Endodermal cell (in vitro differentiated cells): ENCODE results near the gene MELTF. TPM values are rescaled to one million over a fixed set of nuclear protein-coding genes. Genes with fewer than 3 reads are reported as not detected.

Source experiments
- DNase-seq: peaks from one replicate; pipeline ENCODE4 v3.0.0-alpha.2; 2017
- H3K27ac ChIP-seq: 2 replicates; pipeline ENCODE4 v1.5.1; 2013; ENCODE audit warnings: mild to moderate bottlenecking, low read depth, low read length, moderate library complexity
- H3K27me3 ChIP-seq: 2 replicates; pipeline ENCODE4 v1.6.1; 2013; ENCODE audit warnings: mild to moderate bottlenecking, low read length, moderate library complexity; ENCODE audit not compliant: insufficient read depth, control insufficient read depth, poor library complexity, severe bottlenecking
- H3K36me3 ChIP-seq: 2 replicates; pipeline ENCODE4 v1.7.0; 2013; ENCODE audit warnings: mild to moderate bottlenecking, low read length, moderate library complexity; ENCODE audit not compliant: control insufficient read depth, insufficient read depth
- H3K4me1 ChIP-seq: one replicate; pipeline ENCODE4 v1.7.0; 2013; ENCODE audit warnings: low read length; ENCODE audit not compliant: control insufficient read depth, insufficient read depth
- H3K4me3 ChIP-seq: 2 replicates; pipeline ENCODE4 v1.5.1; 2013; ENCODE audit warnings: mild to moderate bottlenecking, low read length, moderate library complexity
- H3K9ac ChIP-seq: 2 replicates; pipeline ENCODE4 v1.6.1; 2013; ENCODE audit warnings: mild to moderate bottlenecking, low read length, moderate library complexity; ENCODE audit not compliant: poor library complexity, severe bottlenecking; ENCODE audit errors: extremely low read depth
- H3K9me3 ChIP-seq: 2 replicates; pipeline ENCODE4 v1.6.1; 2013; ENCODE audit warnings: mild to moderate bottlenecking, low read length, moderate library complexity; ENCODE audit not compliant: control insufficient read depth
- H3K27ac Mint-ChIP-seq: 2 replicates; pipeline ENCODE4 v1.8.0; 2020; ENCODE audit warnings: mixed read lengths
- H3K27me3 Mint-ChIP-seq: 2 replicates; pipeline ENCODE4 v1.8.0; 2021; ENCODE audit warnings: mild to moderate bottlenecking, mixed read lengths; ENCODE audit not compliant: insufficient read depth
- H3K36me3 Mint-ChIP-seq: 2 replicates; pipeline ENCODE4 v1.8.0; 2020; ENCODE audit warnings: low read depth, mixed read lengths
- H3K4me1 Mint-ChIP-seq: 2 replicates; pipeline ENCODE4 v1.8.0; 2020; ENCODE audit warnings: mixed read lengths
- H3K4me3 Mint-ChIP-seq: 2 replicates; pipeline ENCODE4 v1.8.0; 2020; ENCODE audit warnings: mild to moderate bottlenecking, moderate library complexity, mixed read lengths
- H3K9me3 Mint-ChIP-seq: 2 replicates; pipeline ENCODE4 v1.8.0; 2020; ENCODE audit warnings: mild to moderate bottlenecking, mixed read lengths
- WGBS, 2 experiments: methylation state at CpG; one replicate each; pipeline versions ENCODE4 v1.1.5 to v1.1.7; 2013; ENCODE audit warnings: missing lambda C conversion rate in 2 of 2, mixed read lengths in 1 of 2; ENCODE audit not compliant: insufficient coverage in 1 of 2, insufficient read length in 1 of 2; 5-methylcytosine and 5-hydroxymethylcytosine counted together
- total RNA-seq, 2 donors: library from RNA; stranded (reverse); fragmentation: NEBNext Ultra II Directional in 1 of 2; extraction: Animal tissue kit (Norgen Biotek cat#: 25700) in 1 of 2; gene quantifications; 2 replicates in 1 of 2; 3 replicates in 1 of 2; pipeline ENCODE4 v1.2.1, GENCODE V29; 2021
- TF ChIP-seq, protein P1 (sequence below): fragments of 200-600 bp; sonication (generic); conservative IDR thresholded peaks from 2 replicates; pipeline ENCODE4 v1.5.0; 2021; ENCODE audit warnings: antibody characterized with exemption, mild to moderate bottlenecking

MELTF gene
- total RNA-seq, 2 donors from 2014 or later: 11.3 to 15.1 TPM

DNA sequence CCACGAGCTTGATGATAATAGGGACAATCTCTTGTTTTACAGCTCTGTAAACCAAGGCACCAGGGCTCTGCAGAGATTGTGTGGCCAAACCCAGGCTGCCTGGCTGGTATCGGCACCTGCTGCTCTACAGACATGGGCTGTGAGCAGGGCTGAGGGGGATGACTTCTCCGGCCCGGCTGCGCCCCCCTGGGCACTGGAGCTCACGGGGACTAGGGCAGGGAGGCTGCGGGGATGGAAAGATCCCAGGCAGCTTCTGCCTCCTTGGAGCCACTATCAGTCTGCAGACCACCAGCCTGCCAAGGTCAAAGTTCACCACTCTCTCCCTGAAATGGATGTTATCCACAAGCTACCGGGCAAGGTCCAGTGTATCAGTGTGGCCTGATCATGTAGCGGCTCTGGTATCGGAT, 39.0 kb downstream of the MELTF start:
- Histone ChIP-seq H3K9me3 (no peaks in the 10 kb centered on the region), H3K27me3 (no peaks in the 10 kb centered on the region), H3K9ac (no peak overlapping the region), H3K4me3 (no peak overlapping the region), H3K36me3 (no peaks in the 10 kb centered on the region), H3K4me1 (no peaks in the 10 kb centered on the region), H3K27ac (no peak overlapping the region)
- no peaks in the 10 kb centered on the region for H3K36me3 Mint-ChIP-seq
- DNase-seq: peak; percentile 36
- peaks cover 7% of the 10 kb centered on the region for H3K4me1 Mint-ChIP-seq
- H3K27me3 Mint-ChIP-seq: no peaks in the 10 kb centered on the region
- H3K9me3 Mint-ChIP-seq: no peaks in the 10 kb centered on the region
- no peak overlapping the region for H3K4me3 Mint-ChIP-seq
- no peak overlapping the region for H3K27ac Mint-ChIP-seq
- WGBS, 2 experiments: 95 to 100% methylated on average over 8 to 10 of the region's 10 CpGs
- TF ChIP-seq, protein P1, sequence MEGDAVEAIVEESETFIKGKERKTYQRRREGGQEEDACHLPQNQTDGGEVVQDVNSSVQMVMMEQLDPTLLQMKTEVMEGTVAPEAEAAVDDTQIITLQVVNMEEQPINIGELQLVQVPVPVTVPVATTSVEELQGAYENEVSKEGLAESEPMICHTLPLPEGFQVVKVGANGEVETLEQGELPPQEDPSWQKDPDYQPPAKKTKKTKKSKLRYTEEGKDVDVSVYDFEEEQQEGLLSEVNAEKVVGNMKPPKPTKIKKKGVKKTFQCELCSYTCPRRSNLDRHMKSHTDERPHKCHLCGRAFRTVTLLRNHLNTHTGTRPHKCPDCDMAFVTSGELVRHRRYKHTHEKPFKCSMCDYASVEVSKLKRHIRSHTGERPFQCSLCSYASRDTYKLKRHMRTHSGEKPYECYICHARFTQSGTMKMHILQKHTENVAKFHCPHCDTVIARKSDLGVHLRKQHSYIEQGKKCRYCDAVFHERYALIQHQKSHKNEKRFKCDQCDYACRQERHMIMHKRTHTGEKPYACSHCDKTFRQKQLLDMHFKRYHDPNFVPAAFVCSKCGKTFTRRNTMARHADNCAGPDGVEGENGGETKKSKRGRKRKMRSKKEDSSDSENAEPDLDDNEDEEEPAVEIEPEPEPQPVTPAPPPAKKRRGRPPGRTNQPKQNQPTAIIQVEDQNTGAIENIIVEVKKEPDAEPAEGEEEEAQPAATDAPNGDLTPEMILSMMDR: no peak

DNA sequence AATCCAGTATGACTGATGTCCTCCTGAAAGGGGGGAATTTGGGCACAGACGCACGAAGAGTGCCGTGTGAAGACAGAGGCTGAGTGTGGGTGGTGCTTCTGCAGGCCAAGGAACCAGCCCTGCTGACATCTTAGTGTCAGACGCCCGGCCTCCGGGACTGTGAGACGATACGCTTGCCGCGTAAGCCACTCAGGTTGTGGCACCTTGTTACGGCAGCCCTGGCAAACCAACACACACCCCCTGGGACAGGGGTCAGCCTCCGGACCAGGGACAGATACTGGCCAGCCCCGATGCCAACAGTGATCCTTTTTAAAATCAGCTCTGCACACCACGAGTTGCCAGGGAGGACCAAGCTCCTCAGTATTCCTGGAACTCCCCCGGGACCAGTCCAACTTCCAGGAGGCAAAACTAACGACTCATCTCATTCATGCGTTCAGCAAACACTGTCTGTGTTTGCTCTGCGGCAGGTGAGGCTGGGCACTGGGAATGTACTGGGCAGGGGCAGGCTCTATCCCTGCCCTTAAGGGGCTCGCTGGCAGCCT, 39.8 kb downstream of the MELTF start:
- H3K27me3 Mint-ChIP-seq: no peaks in the 10 kb centered on the region
- no peak overlapping the region for H3K9ac ChIP-seq

DNA sequence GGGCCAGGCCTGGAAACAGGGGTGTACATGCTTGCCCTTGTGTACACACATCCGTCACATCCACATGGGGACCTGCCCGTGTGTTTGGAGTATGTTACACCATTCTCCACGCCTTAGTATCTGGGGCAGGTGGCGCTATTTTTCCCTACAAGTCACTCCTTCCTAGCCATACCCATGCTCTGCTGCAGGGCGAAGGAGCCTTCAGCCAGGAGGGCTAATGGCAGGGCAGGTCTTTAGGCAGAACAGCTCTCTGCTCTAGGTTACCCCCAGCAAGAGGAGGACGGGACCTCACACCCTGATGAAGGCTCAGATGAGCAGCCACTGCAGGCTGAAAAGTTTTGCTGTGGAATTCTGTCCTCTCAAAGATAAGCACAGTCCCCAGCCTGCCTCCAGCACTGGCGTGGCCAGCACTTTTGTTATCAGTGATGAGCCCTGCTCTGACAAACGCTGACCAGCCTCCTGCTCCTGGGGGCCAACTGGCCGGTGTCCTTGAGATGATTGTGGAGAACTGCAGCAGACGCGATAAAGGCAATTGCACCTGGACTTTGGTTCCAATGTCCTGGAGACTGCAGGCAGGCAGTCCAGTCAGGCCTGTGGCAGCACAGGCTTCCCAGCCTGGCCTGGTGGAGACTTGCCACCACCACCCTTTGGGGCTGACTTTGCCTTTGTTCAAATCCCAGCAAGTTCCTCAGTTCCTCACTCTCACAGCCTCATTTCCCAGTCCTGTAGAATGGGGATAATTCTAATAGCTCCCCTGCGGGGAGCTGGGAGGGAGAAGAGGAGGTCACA, 41.2 kb downstream of the MELTF start:
- no peak overlapping the region for H3K4me3 ChIP-seq
- Mint-ChIP-seq H3K4me1 (no peaks in the 10 kb centered on the region), H3K9me3 (no peaks in the 10 kb centered on the region), H3K27ac (no peak overlapping the region), H3K27me3 (no peaks in the 10 kb centered on the region), H3K36me3 (no peaks in the 10 kb centered on the region), H3K4me3 (no peak overlapping the region)
- WGBS, 2 experiments: 80 to 83% methylated on average over 9 to 12 of the region's 12 CpGs
- H3K4me1 ChIP-seq: no peaks in the 10 kb centered on the region
- TF ChIP-seq, protein P1: peak; percentile 69
- peak; percentile 85 for DNase-seq
- H3K27me3 ChIP-seq: no peaks in the 10 kb centered on the region
- no peaks in the 10 kb centered on the region for H3K36me3 ChIP-seq
- peaks cover 6% of the 10 kb centered on the region for H3K9me3 ChIP-seq
- no peak overlapping the region for H3K9ac ChIP-seq
- no peak overlapping the region for H3K27ac ChIP-seq

More for the DNA sequence above, 39.8 kb downstream of the MELTF start:
- H3K36me3 Mint-ChIP-seq: no peaks in the 10 kb centered on the region
- peak; percentile 46 for DNase-seq
- H3K4me1 Mint-ChIP-seq: peaks cover 7% of the 10 kb centered on the region
- WGBS, 2 experiments: 90 to 95% methylated on average over 19 of the region's 19 CpGs
- Histone ChIP-seq H3K36me3 (no peaks in the 10 kb centered on the region), H3K27me3 (no peaks in the 10 kb centered on the region), H3K9me3 (no peaks in the 10 kb centered on the region), H3K4me3 (no peak overlapping the region), H3K27ac (no peak overlapping the region), H3K4me1 (no peaks in the 10 kb centered on the region)
- no peak overlapping the region for H3K4me3 Mint-ChIP-seq
- TF ChIP-seq, protein P1: no peak
- H3K27ac Mint-ChIP-seq: no peak overlapping the region
- H3K9me3 Mint-ChIP-seq: no peaks in the 10 kb centered on the region
